A549 (cell line): ENCODE results near the gene KIF16B.

ENCODE experiments used
- GATA3 ChIP-seq: IDR thresholded peaks from 2 replicates; pipeline ENCODE4 v1.6.1; 2012; ENCODE audit warnings: borderline replicate concordance
- POLR2A ChIP-seq: IDR thresholded peaks from 2 replicates; pipeline ENCODE4 v1.6.1; 2012; ENCODE audit warnings: mild to moderate bottlenecking, low read length
- TF ChIP-seq, protein P1 (sequence below): fragments of >200 bp; sonication (Bioruptor Twin); formaldehyde crosslinking; IDR thresholded peaks from 3 replicates; pipeline ENCODE4 v1.5.1; 2016

DNA sequence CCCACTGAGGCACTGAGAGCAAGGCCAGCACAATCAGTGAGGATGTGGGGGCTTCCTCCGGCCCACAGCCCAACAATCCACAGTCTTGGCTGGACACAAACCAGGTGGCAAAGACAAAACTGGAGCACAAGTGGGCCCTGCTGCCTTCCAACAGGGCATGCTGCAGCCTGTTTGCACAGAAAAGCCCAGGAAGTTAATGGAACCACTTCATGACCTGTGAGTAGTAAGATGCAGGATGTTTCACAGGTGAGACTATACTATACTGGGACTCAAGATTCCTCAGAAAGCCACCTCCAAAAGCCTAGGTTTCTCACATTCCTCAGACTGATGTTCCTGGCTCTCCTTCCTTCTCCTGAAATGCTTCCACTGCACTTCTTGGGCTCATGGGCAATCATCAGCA is 235.5 kb downstream of the KIF16B start:
- TF ChIP-seq POLR2A (no peak), GATA3 (no peak)
- TF ChIP-seq, protein P1, sequence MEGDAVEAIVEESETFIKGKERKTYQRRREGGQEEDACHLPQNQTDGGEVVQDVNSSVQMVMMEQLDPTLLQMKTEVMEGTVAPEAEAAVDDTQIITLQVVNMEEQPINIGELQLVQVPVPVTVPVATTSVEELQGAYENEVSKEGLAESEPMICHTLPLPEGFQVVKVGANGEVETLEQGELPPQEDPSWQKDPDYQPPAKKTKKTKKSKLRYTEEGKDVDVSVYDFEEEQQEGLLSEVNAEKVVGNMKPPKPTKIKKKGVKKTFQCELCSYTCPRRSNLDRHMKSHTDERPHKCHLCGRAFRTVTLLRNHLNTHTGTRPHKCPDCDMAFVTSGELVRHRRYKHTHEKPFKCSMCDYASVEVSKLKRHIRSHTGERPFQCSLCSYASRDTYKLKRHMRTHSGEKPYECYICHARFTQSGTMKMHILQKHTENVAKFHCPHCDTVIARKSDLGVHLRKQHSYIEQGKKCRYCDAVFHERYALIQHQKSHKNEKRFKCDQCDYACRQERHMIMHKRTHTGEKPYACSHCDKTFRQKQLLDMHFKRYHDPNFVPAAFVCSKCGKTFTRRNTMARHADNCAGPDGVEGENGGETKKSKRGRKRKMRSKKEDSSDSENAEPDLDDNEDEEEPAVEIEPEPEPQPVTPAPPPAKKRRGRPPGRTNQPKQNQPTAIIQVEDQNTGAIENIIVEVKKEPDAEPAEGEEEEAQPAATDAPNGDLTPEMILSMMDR, result no peak
